ENCODE results near the gene ZNF391.
A peak's percentile ranks its signal among the peaks of the same experiment; 100 is the strongest.
"Not testable (repeated sequence)": the region's sequence is repeated elsewhere in the genome, so short reads cannot be mapped to it uniquely, and the experiment has no call there.

Gene ZNF391
- 1.7 to 2.4 (median 2.2) reads per million in 4 donors for total RNA-seq

DNA sequence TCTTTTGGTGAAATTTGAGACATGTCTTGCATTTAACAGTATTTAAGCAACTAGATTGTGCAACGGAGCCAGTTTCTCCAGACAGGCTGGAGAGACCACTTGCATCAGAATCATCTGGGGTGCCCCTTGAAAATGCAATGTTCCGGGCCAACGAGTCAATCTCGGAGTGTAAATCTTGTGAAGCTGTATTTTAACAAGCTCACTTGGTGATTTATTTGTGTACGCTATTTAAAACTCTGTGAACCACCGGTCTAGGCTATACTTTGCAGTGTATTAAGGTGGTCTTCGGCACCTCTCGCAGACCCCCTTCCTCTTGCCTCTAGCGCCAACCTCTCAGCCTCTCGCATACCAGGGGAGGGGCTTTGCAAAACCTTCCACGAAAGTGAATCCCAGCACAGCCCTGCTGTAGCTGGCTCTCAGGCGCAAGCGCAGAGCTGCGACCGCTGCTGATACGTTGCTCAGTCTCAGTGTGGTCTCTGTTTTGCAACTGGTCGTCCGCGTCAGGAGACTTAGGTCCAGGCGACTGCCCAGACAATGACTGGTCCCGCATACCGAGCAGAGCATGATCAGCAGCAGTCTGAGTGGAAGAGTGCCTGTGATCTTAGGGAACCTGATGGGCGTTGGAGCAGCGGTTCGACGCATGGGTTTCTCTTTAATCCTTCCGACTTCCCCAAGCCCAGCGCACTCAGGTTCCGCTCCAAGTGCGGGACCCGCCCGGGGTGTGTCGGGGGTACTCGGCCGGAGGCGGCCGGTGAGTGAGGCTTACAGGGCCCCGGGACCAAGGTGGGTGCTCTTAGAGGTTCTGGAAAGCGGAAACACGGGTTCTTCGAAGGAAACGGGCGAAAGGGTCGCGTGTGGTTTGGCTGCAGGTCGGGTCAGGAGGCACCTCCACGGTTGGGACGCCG, at the start of gene ZNF391:
Gene ZNF391 (plus strand): TSS at position 467 of the 905 bp plus-strand sequence. CDS start 11,612 bp downstream, outside the sequence.
- DNase-seq: peak in 4 of 5 donors; percentile 29 to 73 (median 39)

GRCh38 chr6:27352850-27353249, 35.7 kb upstream of the ZNF391 start:
- DNase-seq: no peak

DNA sequence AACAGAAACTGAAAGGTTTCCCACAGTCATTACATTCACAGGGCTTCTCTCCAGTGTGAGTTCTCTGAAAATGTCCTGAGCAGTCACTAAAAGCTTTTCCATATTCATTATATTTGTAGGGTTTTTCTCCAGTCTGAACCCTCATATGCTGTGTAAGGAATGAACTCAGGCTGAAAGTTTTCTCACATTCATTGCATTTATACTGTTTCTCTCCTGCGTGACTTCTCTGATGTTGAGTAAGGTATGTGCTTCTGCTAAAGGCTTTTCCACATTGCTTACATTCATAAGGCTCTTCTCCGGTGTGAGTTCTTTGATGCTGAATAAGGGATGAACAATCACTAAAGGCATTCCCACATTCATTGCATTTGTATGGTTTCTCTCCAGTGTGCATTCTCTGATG, 29.8 kb upstream of the ZNF391 start:
- no peak for DNase-seq

DNA sequence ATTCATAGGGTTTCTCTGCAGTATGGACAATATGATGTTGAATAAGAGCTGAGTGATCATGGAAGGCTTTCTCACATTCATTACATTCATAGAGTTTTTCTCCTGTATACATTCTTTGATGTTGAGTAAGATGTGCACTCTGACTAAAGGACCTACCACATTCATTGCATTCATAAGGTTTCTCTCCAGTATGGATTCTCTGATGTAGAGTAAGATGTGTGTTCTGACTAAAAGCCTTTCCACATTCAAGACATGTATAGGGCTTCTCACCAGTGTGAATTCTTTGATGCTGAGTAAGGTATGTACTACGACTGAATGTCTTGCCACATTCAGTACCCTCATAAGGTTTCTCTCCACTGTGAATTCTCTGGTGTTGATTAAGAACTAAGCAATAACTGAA, 29.3 kb upstream of the ZNF391 start:
- DNase-seq: no peak

GRCh38 chr6:27368202-27368601, 20.4 kb upstream of the ZNF391 start:
- no peak for DNase-seq

DNA sequence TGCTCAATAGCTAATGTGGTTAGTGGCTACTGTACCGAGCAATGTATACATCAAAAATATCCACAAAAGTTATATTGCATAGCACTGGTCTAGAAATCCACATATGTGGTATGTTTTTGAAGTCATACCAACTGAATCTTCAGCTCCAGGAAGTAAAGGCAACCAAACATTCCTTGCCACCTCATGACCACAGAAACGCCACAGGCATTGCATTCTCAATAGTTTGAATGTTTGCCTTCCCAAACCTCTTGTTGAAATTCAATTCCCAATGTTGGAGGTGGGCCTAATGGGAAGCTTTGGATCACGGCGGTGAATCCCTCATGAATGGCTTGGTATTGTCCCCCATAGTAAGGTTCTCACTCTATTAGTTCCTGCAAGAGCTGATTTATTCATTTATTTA, 18.2 kb upstream of the ZNF391 start:
- no peak for DNase-seq

- peak; percentile 28 to 71 (median 48) for DNase-seq
Observed at GRCh38 chr6:27374824-27375612, 13.5 kb upstream of the ZNF391 start.

GRCh38 chr6:27375613-27376079, 12.9 kb upstream of the ZNF391 start:
- DNase-seq: no peak

GRCh38 chr6:27378406-27378805, 10.2 kb upstream of the ZNF391 start:
- DNase-seq: not testable (repeated sequence)

GRCh38 chr6:27381001-27381400, 7.6 kb upstream of the ZNF391 start:
- not testable (repeated sequence) for DNase-seq

GRCh38 chr6:27383011-27383410, 5.5 kb upstream of the ZNF391 start:
- no peak for DNase-seq

GRCh38 chr6:27383481-27383880, 5.1 kb upstream of the ZNF391 start:
- no peak for DNase-seq

GRCh38 chr6:27392623-27393022, 4.1 kb downstream of the ZNF391 start:
- no peak for DNase-seq

GRCh38 chr6:27394073-27394472, 5.5 kb downstream of the ZNF391 start:
- no peak for DNase-seq

GRCh38 chr6:27400877-27401642, 12.5 kb downstream of the ZNF391 start:
- no peak for DNase-seq

- DNase-seq: no peak
Observed at GRCh38 chr6:27406085-27406484, 17.5 kb downstream of the ZNF391 start.

DNA sequence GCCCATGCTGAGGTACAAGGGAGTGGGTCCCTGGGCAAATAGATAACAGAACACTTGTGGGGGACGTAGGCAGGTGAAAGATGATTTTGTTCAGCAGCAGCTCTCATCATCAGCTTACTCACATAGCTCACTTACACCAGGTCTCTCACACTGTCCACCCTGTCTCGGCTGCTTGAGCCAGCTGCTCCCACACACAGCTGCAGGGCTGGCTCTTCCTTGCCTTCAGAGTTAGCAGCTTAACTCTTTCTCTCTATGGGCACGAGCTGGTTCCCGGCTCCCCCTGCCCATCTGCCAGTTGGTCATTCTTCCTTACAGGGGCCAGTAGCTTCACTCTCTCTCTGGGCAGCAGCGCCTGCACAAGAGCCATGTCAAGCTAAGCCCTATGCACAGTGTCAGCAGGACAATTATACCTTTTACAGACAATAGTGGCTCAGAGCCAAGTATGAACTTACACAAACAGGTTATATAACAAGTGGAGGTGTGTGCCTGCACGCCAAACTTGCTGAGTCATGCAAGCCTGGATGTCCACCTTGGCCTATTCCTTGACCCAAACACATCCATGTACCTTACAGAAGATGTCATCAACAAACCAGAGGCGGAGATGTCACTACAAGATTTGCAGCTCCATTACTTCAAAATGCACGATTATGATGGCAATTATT, 18.7 kb downstream of the ZNF391 start:
- no peak for DNase-seq

- no peak for DNase-seq
Observed at GRCh38 chr6:27414300-27414699, 25.7 kb downstream of the ZNF391 start.

GRCh38 chr6:27414996-27415395, 26.4 kb downstream of the ZNF391 start:
- DNase-seq: no peak

DNA sequence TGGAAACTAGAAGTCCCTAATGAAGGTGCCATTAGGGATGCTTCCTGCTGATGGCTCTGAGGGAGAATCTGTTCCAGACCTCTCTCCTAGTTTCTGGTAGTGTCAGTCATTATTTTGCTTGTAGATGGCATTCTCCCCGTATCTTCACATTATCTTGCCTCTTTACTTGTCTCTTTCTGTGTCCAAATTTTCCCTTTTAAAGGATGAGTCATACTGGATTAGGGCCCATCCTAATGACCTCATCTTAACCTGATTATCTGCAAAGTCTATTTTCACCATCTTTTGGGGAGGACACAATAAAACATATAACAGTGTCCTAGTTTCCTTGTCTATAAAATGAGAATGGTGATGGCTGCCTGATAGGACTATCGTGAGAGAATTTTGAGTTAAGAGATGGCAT, 27.3 kb downstream of the ZNF391 start:
- no peak for DNase-seq

GRCh38 chr6:27419363-27419762, 30.8 kb downstream of the ZNF391 start:
- DNase-seq: no peak

DNA sequence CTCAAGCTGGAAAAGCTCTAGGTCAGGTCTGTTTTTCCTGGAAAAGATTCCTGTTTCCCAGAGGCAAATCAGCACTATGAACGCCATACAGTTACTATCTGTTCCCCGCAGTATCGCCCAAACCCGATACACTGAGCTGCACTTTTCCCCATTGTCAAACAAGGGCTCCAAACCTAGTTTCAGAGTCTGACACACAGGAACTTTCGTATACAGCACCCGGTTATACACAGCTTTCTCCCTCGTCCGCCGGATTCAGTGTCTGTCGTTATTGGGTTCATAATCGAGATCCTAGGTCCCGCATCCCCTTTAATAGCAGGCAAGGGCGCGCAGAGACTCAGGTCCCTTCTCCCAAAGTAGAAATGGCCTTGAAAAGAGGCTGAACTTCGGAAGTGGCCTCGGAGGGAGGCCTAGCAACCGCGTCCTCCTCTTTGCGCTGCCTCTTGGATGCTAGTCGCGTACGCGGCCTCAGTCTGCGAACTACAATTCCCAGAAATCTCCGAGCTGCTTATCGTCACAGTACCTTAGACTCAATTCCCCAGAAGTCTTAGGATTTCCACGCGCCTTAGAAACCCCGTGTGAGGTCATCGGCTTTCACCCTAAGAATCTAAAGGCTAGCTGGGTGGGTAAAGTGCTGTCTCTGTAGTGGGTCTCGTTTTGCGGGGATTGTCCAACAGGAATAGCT, 34.2 kb downstream of the ZNF391 start:
- no peak for DNase-seq

Data from T-helper 1 cell (primary cell).